Effector memory CD4-positive, alpha-beta T cell (primary cell): Measurements from ENCODE around the gene ENTHD1.

ENCODE experiments used
- DNase-seq, 3 donors: peaks; one replicate each; pipeline ENCODE4 v3.0.0-alpha.2; 2020
- H3K27ac ChIP-seq: 2 replicates; pipeline ENCODE4 v1.7.0; 2013; ENCODE audit warnings: mild to moderate bottlenecking, low read length, moderate library complexity; ENCODE audit not compliant: insufficient read depth, poor library complexity, severe bottlenecking
- H3K27me3 ChIP-seq: replicated peaks from 2 replicates; pipeline ENCODE4 v1.7.0; 2013; ENCODE audit warnings: mild to moderate bottlenecking, low read length; ENCODE audit not compliant: insufficient read depth, control insufficient read depth, poor library complexity, severe bottlenecking
- H3K36me3 ChIP-seq: 2 replicates; pipeline ENCODE4 v1.7.0; 2013; ENCODE audit warnings: mild to moderate bottlenecking, low read length, moderate library complexity; ENCODE audit not compliant: control insufficient read depth, insufficient read depth
- H3K4me1 ChIP-seq: 2 replicates; pipeline ENCODE4 v1.7.0; 2013; ENCODE audit warnings: low read length, mild to moderate bottlenecking; ENCODE audit not compliant: control insufficient read depth, insufficient read depth, poor library complexity, severe bottlenecking
- H3K4me3 ChIP-seq: 2 replicates; pipeline ENCODE4 v1.7.0; 2013; ENCODE audit warnings: low read length, low read depth, mild to moderate bottlenecking; ENCODE audit not compliant: insufficient read depth, poor library complexity, severe bottlenecking
- H3K9me3 ChIP-seq: 2 replicates; pipeline ENCODE4 v1.7.0; 2013; ENCODE audit warnings: mild to moderate bottlenecking, low read length, moderate library complexity; ENCODE audit not compliant: control insufficient read depth

The ENTHD1 gene

GRCh38 chr22:39731881-39732555, 161.5 kb downstream of the ENTHD1 start:
- Histone ChIP-seq H3K4me3 (no peak overlapping the region), H3K4me1 (no peaks in the 10 kb centered on the region), H3K9me3 (no peaks in the 10 kb centered on the region), H3K27me3 (no peaks in the 10 kb centered on the region), H3K36me3 (no peaks in the 10 kb centered on the region), H3K27ac (no peak overlapping the region)
- no peak for DNase-seq

DNA sequence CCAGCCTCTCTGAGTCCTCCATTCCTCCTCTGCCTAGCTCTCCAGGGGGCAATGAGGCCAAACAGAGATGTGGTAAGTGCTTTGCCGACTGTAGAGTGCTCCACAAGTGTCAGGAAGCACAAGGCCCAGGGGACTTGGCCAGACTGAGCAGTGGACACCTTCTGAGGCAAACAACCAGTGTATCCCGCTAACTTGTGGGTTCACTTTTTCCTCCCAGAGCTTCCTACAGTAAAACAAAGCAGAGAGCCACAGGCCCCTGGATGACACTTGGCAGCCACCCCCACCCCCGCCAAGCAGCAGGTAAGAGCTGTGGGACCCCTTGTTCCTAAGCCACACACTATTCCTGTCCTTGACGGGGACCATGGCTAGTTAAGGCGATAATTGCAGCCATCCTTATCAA, 162.1 kb downstream of the ENTHD1 start:
- no peak for DNase-seq
- H3K36me3 ChIP-seq: no peaks in the 10 kb centered on the region
- H3K9me3 ChIP-seq: no peaks in the 10 kb centered on the region
- H3K4me3 ChIP-seq: no peak overlapping the region
- H3K4me1 ChIP-seq: no peaks in the 10 kb centered on the region
- H3K27me3 ChIP-seq: no peaks in the 10 kb centered on the region
- no peak overlapping the region for H3K27ac ChIP-seq

GRCh38 chr22:39729141-39729934, 164.2 kb downstream of the ENTHD1 start:
- no peak for DNase-seq
- H3K36me3 ChIP-seq: no peaks in the 10 kb centered on the region
- no peak overlapping the region for H3K27ac ChIP-seq
- H3K9me3 ChIP-seq: no peaks in the 10 kb centered on the region
- no peak overlapping the region for H3K4me3 ChIP-seq
- H3K27me3 ChIP-seq: no peaks in the 10 kb centered on the region
- no peaks in the 10 kb centered on the region for H3K4me1 ChIP-seq

DNA sequence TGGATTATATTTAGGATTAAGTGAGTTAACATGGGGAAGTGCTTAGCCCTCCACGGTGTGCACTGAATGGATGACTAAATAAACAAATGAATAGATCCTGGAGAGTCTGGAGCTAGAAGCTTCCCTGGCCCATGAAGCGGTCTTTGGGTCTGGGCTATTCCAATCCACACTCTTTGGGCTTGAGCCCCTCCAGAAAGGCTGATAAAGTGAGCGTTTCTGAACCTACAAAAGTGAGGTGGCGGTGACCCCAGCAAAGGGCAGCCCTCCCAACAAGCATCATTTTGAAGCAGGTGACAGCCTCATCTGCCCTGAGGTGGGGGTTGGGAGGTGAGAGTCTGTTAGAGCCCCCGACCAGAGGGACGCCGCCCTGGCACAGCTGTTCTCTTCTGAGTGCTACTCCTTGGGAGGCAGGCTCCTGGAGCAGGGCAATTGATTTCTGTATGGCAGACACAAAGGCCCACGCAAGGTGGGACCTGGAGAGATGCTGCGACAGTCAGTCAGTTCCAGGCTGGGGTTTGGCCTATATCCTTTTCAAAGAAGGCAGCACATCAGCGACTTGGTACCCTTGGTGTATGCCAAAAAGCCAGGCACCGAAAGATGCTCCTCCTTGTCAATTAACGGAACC, 165.2 kb downstream of the ENTHD1 start:
- no peaks in the 10 kb centered on the region for H3K4me1 ChIP-seq
- H3K36me3 ChIP-seq: no peaks in the 10 kb centered on the region
- H3K27ac ChIP-seq: no peak overlapping the region
- no peak for DNase-seq
- H3K27me3 ChIP-seq: no peaks in the 10 kb centered on the region
- no peaks in the 10 kb centered on the region for H3K9me3 ChIP-seq
- no peak overlapping the region for H3K4me3 ChIP-seq

GRCh38 chr22:39727541-39727940, 166.0 kb downstream of the ENTHD1 start:
- H3K4me1 ChIP-seq: no peaks in the 10 kb centered on the region
- H3K27ac ChIP-seq: no peak overlapping the region
- H3K4me3 ChIP-seq: no peak overlapping the region
- no peaks in the 10 kb centered on the region for H3K36me3 ChIP-seq
- H3K27me3 ChIP-seq: no peaks in the 10 kb centered on the region
- H3K9me3 ChIP-seq: no peaks in the 10 kb centered on the region
- no peak for DNase-seq

- Histone ChIP-seq H3K4me3 (no peak overlapping the region), H3K4me1 (no peaks in the 10 kb centered on the region), H3K27ac (no peak overlapping the region), H3K9me3 (no peaks in the 10 kb centered on the region), H3K27me3 (no peaks in the 10 kb centered on the region), H3K36me3 (no peaks in the 10 kb centered on the region)
- no peak for DNase-seq
Measured at GRCh38 chr22:39725351-39726035, 168.1 kb downstream of the ENTHD1 start.

GRCh38 chr22:39724857-39725256, 168.7 kb downstream of the ENTHD1 start:
- Histone ChIP-seq H3K36me3 (no peaks in the 10 kb centered on the region), H3K4me1 (no peaks in the 10 kb centered on the region), H3K27ac (no peak overlapping the region), H3K27me3 (no peaks in the 10 kb centered on the region), H3K4me3 (no peak overlapping the region), H3K9me3 (no peaks in the 10 kb centered on the region)
- DNase-seq: no peak

GRCh38 chr22:39724390-39724789, 169.2 kb downstream of the ENTHD1 start:
- DNase-seq: no peak
- H3K4me3 ChIP-seq: no peak overlapping the region

GRCh38 chr22:39723899-39724351, 169.6 kb downstream of the ENTHD1 start:
- no peaks in the 10 kb centered on the region for H3K4me1 ChIP-seq
- no peak overlapping the region for H3K27ac ChIP-seq
- no peaks in the 10 kb centered on the region for H3K27me3 ChIP-seq
- DNase-seq: no peak
- H3K36me3 ChIP-seq: no peaks in the 10 kb centered on the region
- H3K9me3 ChIP-seq: no peaks in the 10 kb centered on the region
- no peak overlapping the region for H3K4me3 ChIP-seq

More at GRCh38 chr22:39724390-39724789, 169.2 kb downstream of the ENTHD1 start:
- Histone ChIP-seq H3K9me3 (no peaks in the 10 kb centered on the region), H3K4me1 (no peaks in the 10 kb centered on the region), H3K27me3 (no peaks in the 10 kb centered on the region), H3K36me3 (no peaks in the 10 kb centered on the region), H3K27ac (no peak overlapping the region)
